NCI-H345 treated with DMSO at 0.1 percent for 48 hours (cell line): ENCODE results near the gene BBS7.

Experiments used
- DNase-seq: peaks from one replicate; lab custom pipeline; 2025; ENCODE audit not compliant: unreplicated experiment; lab: John Stamatoyannopoulos, UW

The BBS7 gene

GRCh38 chr4:121794505-121795188, 75.6 kb downstream of the BBS7 start:
- no peak for DNase-seq

- DNase-seq = no peak
These were observed 77.3 kb downstream of the BBS7 start for GRCh38 chr4:121792966-121793365.

GRCh38 chr4:121791481-121791880, 78.8 kb downstream of the BBS7 start:
- DNase-seq = no peak

GRCh38 chr4:121790976-121791375, 79.3 kb downstream of the BBS7 start:
- no peak for DNase-seq

- no peak for DNase-seq
These were observed 80.1 kb downstream of the BBS7 start for GRCh38 chr4:121789960-121790829.

- DNase-seq = no peak
These were observed 80.8 kb downstream of the BBS7 start for GRCh38 chr4:121789455-121789854.

- DNase-seq = no peak
These were observed 81.4 kb downstream of the BBS7 start for GRCh38 chr4:121788896-121789295.

- no peak for DNase-seq
These were observed 84.1 kb downstream of the BBS7 start for GRCh38 chr4:121786221-121786620.

- no peak for DNase-seq
These were observed 84.8 kb downstream of the BBS7 start for GRCh38 chr4:121785479-121785878.

GRCh38 chr4:121784975-121785374, 85.3 kb downstream of the BBS7 start:
- DNase-seq = no peak

- DNase-seq = no peak
These were observed 85.9 kb downstream of the BBS7 start for GRCh38 chr4:121784401-121784800.

- no peak for DNase-seq
These were observed 87.1 kb downstream of the BBS7 start for GRCh38 chr4:121783210-121783609.

- no peak for DNase-seq
These were observed 91.2 kb downstream of the BBS7 start for GRCh38 chr4:121778991-121779628.

- no peak for DNase-seq
These were observed 92.6 kb downstream of the BBS7 start for GRCh38 chr4:121777625-121778024.

- DNase-seq = no peak
These were observed 93.5 kb downstream of the BBS7 start for GRCh38 chr4:121776610-121777401.
